HG03565 (cell line): ENCODE measurements around the gene SSX4B.
"Not testable (repeated sequence)": the region's sequence is repeated elsewhere in the genome, so short reads cannot be mapped to it uniquely, and the experiment has no call there.

Source experiments
- ATAC-seq: cut with Tn5 transposase; IDR thresholded peaks from one replicate; pipeline ENCODE4 v1.9.1; 2021; ENCODE audit warnings: mild to moderate bottlenecking, moderate library complexity; ENCODE audit not compliant: unreplicated experiment

SSX4B gene

DNA sequence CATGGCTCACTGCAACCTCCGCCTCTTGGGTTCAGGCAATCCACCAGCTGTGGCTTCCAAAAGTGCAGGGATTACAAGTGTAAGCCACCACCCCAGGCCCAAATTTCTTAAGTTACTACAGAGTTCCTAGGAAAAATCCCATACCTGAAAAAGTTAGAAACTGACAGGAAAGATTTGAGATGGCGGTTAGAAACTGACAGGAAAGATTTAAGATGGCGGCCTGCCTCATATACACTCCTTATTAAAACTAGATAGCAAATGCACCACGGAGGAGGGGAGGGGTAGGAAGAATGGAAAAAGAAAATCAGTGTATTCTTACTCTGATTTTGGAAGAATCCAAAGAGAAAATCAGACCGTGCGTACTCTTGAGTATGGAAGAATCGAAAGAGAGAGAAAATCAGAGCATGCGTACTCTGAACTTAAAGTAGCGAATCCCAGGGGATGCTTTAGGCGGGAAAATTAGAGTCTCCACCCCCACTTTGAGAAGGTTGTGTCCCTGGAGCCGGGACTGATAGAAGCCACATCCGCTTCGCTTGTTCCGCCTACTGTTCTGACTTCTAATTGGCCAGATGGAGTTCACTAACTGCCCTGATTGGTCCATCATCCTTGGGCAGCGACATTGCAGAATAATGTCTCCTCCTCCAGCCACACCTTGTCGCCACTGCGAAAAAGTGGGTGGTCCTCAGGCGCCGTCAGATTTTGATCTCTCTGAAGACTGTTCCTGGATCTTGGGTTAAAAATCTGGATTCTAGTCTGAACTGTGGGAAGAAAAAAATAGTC is 55.3 kb downstream of the SSX4B start, which contains the start of gene SSX3:
TSS of gene SSX3 (minus strand) at position 389 of the 780 bp plus-strand sequence. CDS start 1,454 bp downstream, outside the sequence.
- not testable (repeated sequence) for ATAC-seq
